ENCODE results near the gene GATAD2A. TPM values are rescaled to one million over a fixed set of nuclear protein-coding genes. Genes with fewer than 3 reads are reported as not detected.

GATAD2A gene
- total RNA-seq, 4 donors from 2014 or later = 34.9 to 60.5 (median 42.5) TPM

GRCh38 chr19:19362075-19362474 is 43.4 kb upstream of the GATAD2A start:
- peaks cover 3 to 24% (median 15%) of the 10 kb centered on the region in 4 donors for H3K36me3 ChIP-seq
- intact Hi-C loops (cut with DNase I) = no loop called here
- no peak overlapping the region for H3K27ac ChIP-seq (replicated peaks in 1 of 4)
- peaks cover 15 to 30% (median 25%) of the 10 kb centered on the region in 4 donors for H3K4me1 ChIP-seq
- TF ChIP-seq EP300 (IDR thresholded peaks at IDR 0.05) = no peak
- TF ChIP-seq CTCF (IDR thresholded peaks at IDR 0.05) = no peak
- no peaks in the 10 kb centered on the region for H3K9me3 ChIP-seq
- H3K27me3 ChIP-seq = no peaks in the 10 kb centered on the region
- H3K4me3 ChIP-seq = no peak overlapping the region
- no peak for DNase-seq (ENCODE audit: extremely low spot score)
- 100% methylated on average over 1 of the region's 4 CpGs for WGBS

GRCh38 chr19:19366434-19367396 is 38.8 kb upstream of the GATAD2A start:
- WGBS = 39% methylated on average over 16 of the region's 18 CpGs
- intact Hi-C loops (cut with DNase I) = loop anchor here (1.0 to 5.0 kb wide), 2 partner anchors 41 to 123 kb away; partner anchors contain the start of gene GATAD2A
- Histone ChIP-seq H3K27ac (replicated peaks in 1 of 4) (no peak overlapping the region), H3K36me3 (no peaks in the 10 kb centered on the region), H3K4me3 (no peak overlapping the region), H3K9me3 (no peaks in the 10 kb centered on the region), H3K27me3 (no peaks in the 10 kb centered on the region), H3K4me1 (peaks cover 12 to 23% (median 17%) of the 10 kb centered on the region in 4 donors)
- no peak for DNase-seq (ENCODE audit: extremely low spot score)
- TF ChIP-seq POLR2A (IDR thresholded peaks at IDR 0.05; ENCODE audit: low read depth) = no peak
- peak in 1 of 2 donors; percentile 61 for TF ChIP-seq POLR2AphosphoS5 (IDR thresholded peaks at IDR 0.05)
- peak; percentile 93 to 96 (median 96) for TF ChIP-seq CTCF (IDR thresholded peaks at IDR 0.05)
- no peak for TF ChIP-seq EP300 (IDR thresholded peaks at IDR 0.05)

- intact Hi-C loops (cut with DNase I) = loop anchor here (5.0 kb wide), 1 partner anchor 39 kb away; the partner anchor contains the start of gene GATAD2A
- H3K27me3 ChIP-seq = no peaks in the 10 kb centered on the region
- no peaks in the 10 kb centered on the region for H3K9me3 ChIP-seq
- no peak for DNase-seq (ENCODE audit: extremely low spot score)
- H3K36me3 ChIP-seq = no peaks in the 10 kb centered on the region
- WGBS = 94% methylated on average over 7 of the region's 7 CpGs
- H3K4me3 ChIP-seq = no peak overlapping the region
- H3K27ac ChIP-seq (replicated peaks in 1 of 4) = no peak overlapping the region
- no peak for TF ChIP-seq CTCF (IDR thresholded peaks at IDR 0.05)
- no peak for TF ChIP-seq EP300 (IDR thresholded peaks at IDR 0.05)
- no peak for TF ChIP-seq POLR2A (IDR thresholded peaks at IDR 0.05; ENCODE audit: low read depth)
- no peak for TF ChIP-seq POLR2AphosphoS5 (IDR thresholded peaks at IDR 0.05)
- peaks cover 17 to 23% (median 21%) of the 10 kb centered on the region in 4 donors for H3K4me1 ChIP-seq
Measured at GRCh38 chr19:19368087-19368486, 37.4 kb upstream of the GATAD2A start.

GRCh38 chr19:19371059-19371458 is 34.4 kb upstream of the GATAD2A start:
- Histone ChIP-seq H3K27me3 (no peaks in the 10 kb centered on the region), H3K4me1 (peaks cover 9 to 14% (median 13%) of the 10 kb centered on the region in 4 donors), H3K9me3 (no peaks in the 10 kb centered on the region), H3K27ac (replicated peaks in 1 of 4) (no peak overlapping the region), H3K4me3 (no peak overlapping the region), H3K36me3 (no peaks in the 10 kb centered on the region)
- WGBS = 72% methylated on average over 3 of the region's 8 CpGs
- intact Hi-C loops (cut with DNase I) = no loop called here
- TF ChIP-seq POLR2A (IDR thresholded peaks at IDR 0.05; ENCODE audit: low read depth) (no peak), CTCF (IDR thresholded peaks at IDR 0.05) (no peak), POLR2AphosphoS5 (IDR thresholded peaks at IDR 0.05) (no peak), EP300 (IDR thresholded peaks at IDR 0.05) (no peak)
- no peak for DNase-seq (ENCODE audit: extremely low spot score)

Measured in esophagus muscularis mucosa (tissue), 4 donors.